ENCODE measurements around the gene TSC1.

The TSC1 gene

GRCh38 chr9:132842124-132843044 lies 102.0 kb downstream of the TSC1 start:
- CTCF ChIA-PET = interaction anchor here (1.5 kb wide), 1 partner anchor 15 kb away, joined by 4 read pairs; no protein-coding TSS in a partner anchor
- no peak for DNase-seq (ENCODE audit: low spot score)
- no peak overlapping the region for H3K27ac ChIP-seq
- POLR2A ChIA-PET (ENCODE audit: low non-redundant PET) = no interaction called here
- TF ChIP-seq CTCF (conservative IDR thresholded peaks at IDR 0.05; ENCODE audit: low read depth) = no peak

Measured in RWPE1 (cell line).